ENCODE results near the gene NR2E3. TPM values are rescaled to one million over a fixed set of nuclear protein-coding genes. Genes with fewer than 3 reads are reported as not detected.
A peak's percentile ranks its signal among the peaks of the same experiment; 100 is the strongest.
"Not testable (repeated sequence)": the region's sequence is repeated elsewhere in the genome, so short reads cannot be mapped to it uniquely, and the experiment has no call there.

Gene NR2E3
- total RNA-seq, 2 donors from 2014 or later, result 0.52 TPM; not detected in 1

DNA sequence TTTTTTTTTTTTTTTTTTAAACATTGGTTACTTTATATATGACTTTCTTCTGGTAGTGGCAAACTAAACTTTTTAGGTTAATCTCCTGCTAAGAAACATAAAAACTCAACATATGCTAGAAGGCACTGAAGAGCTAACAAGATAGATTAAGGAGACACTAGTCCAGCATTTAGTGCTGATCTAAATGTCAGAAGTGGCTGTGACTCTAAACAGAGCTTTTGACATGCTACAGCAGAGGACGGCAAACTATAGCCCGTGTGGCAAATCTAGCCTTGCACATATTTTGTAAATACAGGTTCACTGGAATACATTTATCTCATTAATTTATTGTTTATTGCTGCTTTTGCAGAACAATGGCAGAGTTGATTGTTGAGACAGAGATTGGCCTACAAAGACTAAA, 20.6 kb downstream of the NR2E3 start:
- Histone ChIP-seq H3K36me3 (replicated peaks in 1 of 2; ENCODE audit: insufficient read depth in 1 of 2, low read depth in 2 of 2) (peaks cover 0 to 12% of the 10 kb centered on the region in 2 donors), H3K27ac (no peak overlapping the region), H3K9me3 (no peaks in the 10 kb centered on the region), H3K27me3 (no peaks in the 10 kb centered on the region), H3K4me1 (no peaks in the 10 kb centered on the region), H3K4me3 (no peak overlapping the region)
- no peak for DNase-seq
- TF ChIP-seq, protein P1, sequence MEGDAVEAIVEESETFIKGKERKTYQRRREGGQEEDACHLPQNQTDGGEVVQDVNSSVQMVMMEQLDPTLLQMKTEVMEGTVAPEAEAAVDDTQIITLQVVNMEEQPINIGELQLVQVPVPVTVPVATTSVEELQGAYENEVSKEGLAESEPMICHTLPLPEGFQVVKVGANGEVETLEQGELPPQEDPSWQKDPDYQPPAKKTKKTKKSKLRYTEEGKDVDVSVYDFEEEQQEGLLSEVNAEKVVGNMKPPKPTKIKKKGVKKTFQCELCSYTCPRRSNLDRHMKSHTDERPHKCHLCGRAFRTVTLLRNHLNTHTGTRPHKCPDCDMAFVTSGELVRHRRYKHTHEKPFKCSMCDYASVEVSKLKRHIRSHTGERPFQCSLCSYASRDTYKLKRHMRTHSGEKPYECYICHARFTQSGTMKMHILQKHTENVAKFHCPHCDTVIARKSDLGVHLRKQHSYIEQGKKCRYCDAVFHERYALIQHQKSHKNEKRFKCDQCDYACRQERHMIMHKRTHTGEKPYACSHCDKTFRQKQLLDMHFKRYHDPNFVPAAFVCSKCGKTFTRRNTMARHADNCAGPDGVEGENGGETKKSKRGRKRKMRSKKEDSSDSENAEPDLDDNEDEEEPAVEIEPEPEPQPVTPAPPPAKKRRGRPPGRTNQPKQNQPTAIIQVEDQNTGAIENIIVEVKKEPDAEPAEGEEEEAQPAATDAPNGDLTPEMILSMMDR (IDR thresholded peaks at IDR 0.05), result no peak
- no peak for TF ChIP-seq POLR2A (IDR thresholded peaks at IDR 0.05)
- no peak for ATAC-seq
- intact Hi-C loops (cut with DNase I), result no loop called here
- 93 to 96% methylated on average over 2 of the region's 2 CpGs for WGBS, 2 donors

- Histone ChIP-seq H3K27ac (no peak overlapping the region), H3K9me3 (no peaks in the 10 kb centered on the region), H3K4me1 (no peaks in the 10 kb centered on the region), H3K4me3 (no peak overlapping the region), H3K27me3 (no peaks in the 10 kb centered on the region), H3K36me3 (replicated peaks in 1 of 2; ENCODE audit: insufficient read depth in 1 of 2, low read depth in 2 of 2) (no peaks in the 10 kb centered on the region)
- TF ChIP-seq POLR2A (IDR thresholded peaks at IDR 0.05), result no peak
- TF ChIP-seq, protein P1 (IDR thresholded peaks at IDR 0.05), result no peak
- ATAC-seq (no peak), DNase-seq (no peak)
- intact Hi-C loops (cut with DNase I), result no loop called here
- 94 to 96% methylated on average over 3 of the region's 3 CpGs for WGBS, 2 donors
These were observed 31.2 kb downstream of the NR2E3 start for GRCh38 chr15:71841563-71841962.

DNA sequence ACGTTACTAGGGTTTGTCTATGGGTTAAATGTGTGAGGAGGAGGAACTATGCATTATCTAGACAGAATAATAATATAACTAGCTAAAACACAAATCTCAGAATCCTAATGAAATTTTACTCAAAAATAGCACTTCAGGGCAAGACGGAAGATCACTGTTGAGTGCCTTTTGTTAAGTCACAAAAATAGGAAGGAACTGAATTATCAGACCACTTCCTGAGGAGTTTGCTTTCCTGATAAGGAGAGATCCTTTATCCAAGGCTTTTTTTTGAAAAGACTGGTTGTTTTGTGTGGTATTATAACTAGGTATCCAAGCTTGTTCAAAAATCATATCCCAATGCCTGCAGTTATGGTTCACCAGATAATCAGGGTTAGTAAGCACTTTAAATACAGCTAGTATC, 34.6 kb downstream of the NR2E3 start:
- Histone ChIP-seq H3K36me3 (replicated peaks in 1 of 2; ENCODE audit: insufficient read depth in 1 of 2, low read depth in 2 of 2) (no peaks in the 10 kb centered on the region), H3K9me3 (no peaks in the 10 kb centered on the region), H3K4me1 (no peaks in the 10 kb centered on the region), H3K27ac (no peak overlapping the region), H3K27me3 (no peaks in the 10 kb centered on the region), H3K4me3 (no peak overlapping the region)
- no peak for DNase-seq
- TF ChIP-seq POLR2A (IDR thresholded peaks at IDR 0.05), result no peak
- intact Hi-C loops (cut with DNase I), result no loop called here
- WGBS, 2 donors, result 72 to 93% methylated on average over 2 of the region's 2 CpGs
- no peak for ATAC-seq

- ATAC-seq (no peak), DNase-seq (no peak)
- 88 to 96% methylated on average over 1 of the region's 1 CpG for WGBS, 2 donors
- Histone ChIP-seq H3K27ac (no peak overlapping the region), H3K9me3 (no peaks in the 10 kb centered on the region), H3K4me3 (no peak overlapping the region), H3K4me1 (no peaks in the 10 kb centered on the region), H3K27me3 (no peaks in the 10 kb centered on the region), H3K36me3 (replicated peaks in 1 of 2; ENCODE audit: insufficient read depth in 1 of 2, low read depth in 2 of 2) (no peaks in the 10 kb centered on the region)
- TF ChIP-seq POLR2A (IDR thresholded peaks at IDR 0.05), result no peak
- TF ChIP-seq, protein P1 (IDR thresholded peaks at IDR 0.05), result no peak
- intact Hi-C loops (cut with DNase I), result no loop called here
These were observed 43.2 kb downstream of the NR2E3 start for GRCh38 chr15:71853543-71853942.

- 85 to 94% methylated on average over 4 of the region's 4 CpGs for WGBS, 2 donors
- intact Hi-C loops (cut with DNase I); H3K27me3 ChIP-seq; H3K4me1 ChIP-seq; H3K27ac ChIP-seq; ATAC-seq; H3K4me3 ChIP-seq; H3K9me3 ChIP-seq; DNase-seq; H3K36me3 ChIP-seq (replicated peaks in 1 of 2; ENCODE audit: insufficient read depth in 1 of 2, low read depth in 2 of 2): not testable (repeated sequence)
These were observed 47.9 kb downstream of the NR2E3 start for GRCh38 chr15:71858232-71858631.

Small RNAs within 50 kb of the gene (small RNA-seq; reads per million reads assigned to genes)
- 0.52 reads per million, percentile 4 among the genes with 10 or more reads in this experiment for gene RNA5SP399
